CD4-positive, alpha-beta memory T cell (primary cell): ENCODE data around the gene C1QTNF7. TPM values are rescaled to one million over a fixed set of nuclear protein-coding genes. Genes with fewer than 3 reads are reported as not detected.

ENCODE experiments used
- CTCF ChIA-PET: fragments of 350-600 bp; sonication (Branson Sonifier 250); formaldehyde crosslinking; loops from one replicate; lab custom pipeline; 2021; ENCODE audit warnings: inconsistent platforms; ENCODE audit not compliant: partially characterized antibody; lab: Charles Lee
- POLR2A ChIA-PET: fragments of 350-600 bp; sonication (Branson Sonifier 250); formaldehyde crosslinking; loops from one replicate; lab custom pipeline; 2021; ENCODE audit not compliant: partially characterized antibody; lab: Charles Lee
- DNase-seq, 5 donors: peaks; one replicate each; pipeline versions ENCODE4 v3.0.0 to v3.0.0-alpha.2; 2020 to 2022; ENCODE audit warnings: mixed read lengths in 1 of 5
- H3K27ac ChIP-seq: one replicate; pipeline ENCODE4 v1.7.0; 2013; ENCODE audit warnings: low read depth, low read length
- H3K27me3 ChIP-seq: 2 replicates; pipeline ENCODE4 v1.7.0; 2013; ENCODE audit warnings: mild to moderate bottlenecking, low read length, moderate library complexity; ENCODE audit not compliant: insufficient read depth
- H3K36me3 ChIP-seq: 2 replicates; pipeline ENCODE4 v1.7.0; 2013; ENCODE audit warnings: mild to moderate bottlenecking, low read length, moderate library complexity; ENCODE audit not compliant: insufficient read depth
- H3K4me1 ChIP-seq: 2 replicates; pipeline ENCODE4 v1.7.0; 2013; ENCODE audit warnings: mild to moderate bottlenecking, low read length, moderate library complexity; ENCODE audit not compliant: insufficient read depth
- H3K4me3 ChIP-seq, 2 donors: one replicate each; pipeline ENCODE4 v1.7.0; 2013; ENCODE audit warnings: low read length in 2 of 2, mild to moderate bottlenecking in 1 of 2
- H3K9me3 ChIP-seq, 2 donors: one replicate each; pipeline ENCODE4 v1.7.0; 2013; ENCODE audit warnings: low read length in 2 of 2, control low read depth in 1 of 2; ENCODE audit not compliant: control insufficient read depth in 1 of 2
- H3K27ac Mint-ChIP-seq, 7 donors: one replicate each; pipeline ENCODE4 v1.8.0; 2020 to 2021; ENCODE audit warnings: mixed read lengths in 7 of 7, mild to moderate bottlenecking in 6 of 7, inconsistent platforms in 3 of 7, moderate library complexity in 3 of 7
- H3K27me3 Mint-ChIP-seq, 2 donors: one replicate each; pipeline ENCODE4 v1.8.0; 2020 to 2021; ENCODE audit warnings: mixed read lengths in 2 of 2
- H3K36me3 Mint-ChIP-seq, 2 donors: one replicate each; pipeline ENCODE4 v1.8.0; 2020 to 2021; ENCODE audit warnings: mixed read lengths in 2 of 2, inconsistent platforms in 1 of 2, mild to moderate bottlenecking in 1 of 2
- H3K4me1 Mint-ChIP-seq, 4 donors: one replicate each; pipeline ENCODE4 v1.8.0; 2020 to 2021; ENCODE audit warnings: mixed read lengths in 4 of 4, mild to moderate bottlenecking in 1 of 4
- H3K4me3 Mint-ChIP-seq, 8 donors: one replicate each; pipeline ENCODE4 v1.8.0; 2020 to 2021; ENCODE audit warnings: mixed read lengths in 8 of 8, mild to moderate bottlenecking in 7 of 8, moderate library complexity in 6 of 8, inconsistent platforms in 3 of 8
- H3K9me3 Mint-ChIP-seq, 8 donors: one replicate each; pipeline ENCODE4 v1.8.0; 2020 to 2021; ENCODE audit warnings: mixed read lengths in 8 of 8, mild to moderate bottlenecking in 5 of 8, inconsistent platforms in 3 of 8, moderate library complexity in 1 of 8
- intact Hi-C: fragments of 100-400 bp; cut with micrococcal nuclease; formaldehyde crosslinking; loops from one replicate; pipeline ENCODE4 v1.15.1; 2023
- polyA plus RNA-seq, 2 donors: library from polyadenylated mRNA; unstranded; fragments of 300-500 nt; fragmentation: Illumina TruSeq; gene quantifications; one replicate each; pipeline ENCODE4 v1.2.3, GENCODE V29; 2021
- total RNA-seq, 2 experiments: library from RNA; stranded (reverse); gene quantifications; one replicate each; pipeline ENCODE4 v1.2.3, GENCODE V29; 2021

The C1QTNF7 gene
- total and polyA plus RNA-seq, 4 experiments from 2014 or later, result not detected

- H3K27ac Mint-ChIP-seq, result no peak overlapping the region
- intact Hi-C loops, result no loop called here
- DNase-seq, result no peak
- H3K27me3 Mint-ChIP-seq, result no peaks in the 10 kb centered on the region
- no peaks in the 10 kb centered on the region for H3K27me3 ChIP-seq
- no peak overlapping the region for H3K4me3 ChIP-seq
- POLR2A ChIA-PET, result no interaction called here
- H3K36me3 ChIP-seq, result no peaks in the 10 kb centered on the region
- no peaks in the 10 kb centered on the region for H3K4me1 Mint-ChIP-seq
- H3K9me3 ChIP-seq, result no peaks in the 10 kb centered on the region
- CTCF ChIA-PET, result no interaction called here
- no peaks in the 10 kb centered on the region for H3K4me1 ChIP-seq
- H3K27ac ChIP-seq, result no peak overlapping the region
- peaks cover 0 to 3% (median 0%) of the 10 kb centered on the region in 8 donors for H3K9me3 Mint-ChIP-seq
- no peak overlapping the region for H3K4me3 Mint-ChIP-seq
- H3K36me3 Mint-ChIP-seq, result peaks cover 0 to 3% of the 10 kb centered on the region in 2 donors
These were observed 8.7 kb downstream of the C1QTNF7 start for GRCh38 chr4:15436513-15436912.

- H3K9me3 ChIP-seq, result no peaks in the 10 kb centered on the region
- H3K9me3 Mint-ChIP-seq, result no peaks in the 10 kb centered on the region
- H3K27ac ChIP-seq, result no peak overlapping the region
- no peak for DNase-seq
- no peaks in the 10 kb centered on the region for H3K27me3 ChIP-seq
- peaks cover 0 to 3% of the 10 kb centered on the region in 2 donors for H3K36me3 Mint-ChIP-seq
- no peak overlapping the region for H3K4me3 Mint-ChIP-seq
- H3K4me1 ChIP-seq, result no peaks in the 10 kb centered on the region
- peaks cover 0 to 2% of the 10 kb centered on the region in 2 donors for H3K27me3 Mint-ChIP-seq
- no peak overlapping the region for H3K27ac Mint-ChIP-seq
- intact Hi-C loops, result no loop called here
- ChIA-PET CTCF (no interaction called here), POLR2A (no interaction called here)
- no peak overlapping the region for H3K4me3 ChIP-seq
- no peaks in the 10 kb centered on the region for H3K36me3 ChIP-seq
- H3K4me1 Mint-ChIP-seq, result no peaks in the 10 kb centered on the region
These were observed 11.2 kb downstream of the C1QTNF7 start for GRCh38 chr4:15438939-15439524.

- H3K4me1 Mint-ChIP-seq, result peaks cover 0 to 2% (median 0%) of the 10 kb centered on the region in 4 donors
- no peak for DNase-seq
- H3K27me3 Mint-ChIP-seq, result peaks cover 0 to 2% of the 10 kb centered on the region in 2 donors
- Histone ChIP-seq H3K36me3 (no peaks in the 10 kb centered on the region), H3K4me1 (no peaks in the 10 kb centered on the region), H3K4me3 (no peak overlapping the region), H3K27me3 (no peaks in the 10 kb centered on the region), H3K9me3 (no peaks in the 10 kb centered on the region), H3K27ac (no peak overlapping the region)
- H3K36me3 Mint-ChIP-seq, result peaks cover 3 to 4% of the 10 kb centered on the region in 2 donors
- CTCF ChIA-PET, result interaction anchor here (1.2 kb wide), 1 partner anchor 14 kb away, joined by 4 read pairs; no protein-coding TSS in a partner anchor
- POLR2A ChIA-PET, result no interaction called here
- H3K27ac Mint-ChIP-seq, result no peak overlapping the region
- intact Hi-C loops, result no loop called here
- H3K9me3 Mint-ChIP-seq, result peaks cover 0 to 4% (median 1%) of the 10 kb centered on the region in 8 donors
- H3K4me3 Mint-ChIP-seq, result no peak overlapping the region
These were observed 15.7 kb downstream of the C1QTNF7 start for GRCh38 chr4:15443371-15444160.

- peaks cover 0 to 2% of the 10 kb centered on the region in 2 donors for H3K27me3 Mint-ChIP-seq
- ChIA-PET POLR2A (no interaction called here), CTCF (interaction anchor here (1.2 kb wide), 1 partner anchor 13 kb away, joined by 4 read pairs; no protein-coding TSS in a partner anchor)
- H3K36me3 ChIP-seq, result no peaks in the 10 kb centered on the region
- H3K4me1 ChIP-seq, result no peaks in the 10 kb centered on the region
- H3K4me1 Mint-ChIP-seq, result peaks cover 0 to 2% (median 0%) of the 10 kb centered on the region in 4 donors
- H3K27ac ChIP-seq, result no peak overlapping the region
- no peak overlapping the region for H3K4me3 Mint-ChIP-seq
- no peak for DNase-seq
- peaks cover 0 to 4% (median 1%) of the 10 kb centered on the region in 8 donors for H3K9me3 Mint-ChIP-seq
- no peak overlapping the region for H3K4me3 ChIP-seq
- H3K9me3 ChIP-seq, result no peaks in the 10 kb centered on the region
- H3K27ac Mint-ChIP-seq, result no peak overlapping the region
- H3K36me3 Mint-ChIP-seq, result peaks cover 3 to 4% of the 10 kb centered on the region in 2 donors
- no peaks in the 10 kb centered on the region for H3K27me3 ChIP-seq
- intact Hi-C loops, result no loop called here
These were observed 16.4 kb downstream of the C1QTNF7 start for GRCh38 chr4:15444276-15444675.

- intact Hi-C loops, result no loop called here
- H3K27me3 Mint-ChIP-seq, result peaks cover 0 to 2% of the 10 kb centered on the region in 2 donors
- H3K4me3 ChIP-seq, result no peak overlapping the region
- H3K27me3 ChIP-seq, result no peaks in the 10 kb centered on the region
- peaks cover 0 to 2% (median 0%) of the 10 kb centered on the region in 4 donors for H3K4me1 Mint-ChIP-seq
- no peaks in the 10 kb centered on the region for H3K9me3 ChIP-seq
- no peaks in the 10 kb centered on the region for H3K4me1 ChIP-seq
- ChIA-PET POLR2A (no interaction called here), CTCF (interaction anchor here (2.3 kb wide), 1 partner anchor 13 kb away, joined by 6 read pairs; no protein-coding TSS in a partner anchor)
- no peaks in the 10 kb centered on the region for H3K36me3 ChIP-seq
- DNase-seq, result no peak
- no peak overlapping the region for H3K27ac ChIP-seq
- H3K36me3 Mint-ChIP-seq, result peaks cover 3 to 4% of the 10 kb centered on the region in 2 donors
- H3K4me3 Mint-ChIP-seq, result no peak overlapping the region
- peaks cover 0 to 4% (median 1%) of the 10 kb centered on the region in 8 donors for H3K9me3 Mint-ChIP-seq
- H3K27ac Mint-ChIP-seq, result no peak overlapping the region
These were observed 17.2 kb downstream of the C1QTNF7 start for GRCh38 chr4:15444879-15445547.

GRCh38 chr4:15451181-15451865 lies 23.5 kb downstream of the C1QTNF7 start:
- no peaks in the 10 kb centered on the region for H3K27me3 Mint-ChIP-seq
- intact Hi-C loops, result no loop called here
- POLR2A ChIA-PET, result no interaction called here
- H3K27me3 ChIP-seq, result no peaks in the 10 kb centered on the region
- H3K36me3 Mint-ChIP-seq, result peaks cover 0 to 4% of the 10 kb centered on the region in 2 donors
- H3K4me1 ChIP-seq, result no peaks in the 10 kb centered on the region
- no peak overlapping the region for H3K4me3 Mint-ChIP-seq
- no peak overlapping the region for H3K27ac Mint-ChIP-seq
- H3K9me3 Mint-ChIP-seq, result peaks cover 0 to 3% (median under 1%) of the 10 kb centered on the region in 8 donors
- H3K9me3 ChIP-seq, result no peaks in the 10 kb centered on the region
- CTCF ChIA-PET, result interaction anchor here (1.2 kb wide), 1 partner anchor 219 kb away, joined by 3 read pairs; no protein-coding TSS in a partner anchor
- H3K36me3 ChIP-seq, result no peaks in the 10 kb centered on the region
- H3K27ac ChIP-seq, result no peak overlapping the region
- H3K4me1 Mint-ChIP-seq, result no peaks in the 10 kb centered on the region
- no peak for DNase-seq
- H3K4me3 ChIP-seq, result no peak overlapping the region
